HepG2 (cell line): ENCODE measurements around the gene HIVEP2. TPM values are rescaled to one million over a fixed set of nuclear protein-coding genes. Genes with fewer than 3 reads are reported as not detected.

Source experiments
- ZNF687 ChIP-seq: sonication (generic); formaldehyde crosslinking; IDR thresholded peaks from 2 replicates; pipeline ENCODE4 v1.5.1; 2020; ENCODE audit warnings: mild to moderate bottlenecking, missing genetic modification reagents, moderate library complexity
- polyA plus RNA-seq, 8 experiments: library from polyadenylated mRNA; depleted of rRNA in 3 of 8; stranded (reverse) in 7 of 8; unstranded in 1 of 8; fragments of >200 nt; fragmentation: Illumina TruSeq in 4 of 8; extraction: Trizol in 4 of 8; gene quantifications; 2 replicates each; pipeline versions ENCODE4 v1.2.1 to v1.2.3, GENCODE V29; 2011 to 2016; ENCODE audit warnings: low read depth in 4 of 8, missing spikeins in 1 of 8, mixed read lengths in 1 of 8; ENCODE audit not compliant: insufficient read depth in 1 of 8
- total RNA-seq, 5 experiments: library from RNA; depleted of rRNA; stranded (reverse); fragments of >200 nt; fragmentation: Illumina TruSeq; extraction: Trizol; gene quantifications; 2 replicates each; pipeline ENCODE4 v1.2.3, GENCODE V29; 2016; ENCODE audit warnings: low read depth in 1 of 5
- TF ChIP-seq, protein P1 (sequence below): sonication (generic); formaldehyde crosslinking; IDR thresholded peaks from 2 replicates; pipeline ENCODE4 v1.5.0; 2020; ENCODE audit warnings: mild to moderate bottlenecking, missing genetic modification reagents, borderline replicate concordance
- TF ChIP-seq, protein P2 (sequence below): IDR thresholded peaks from 2 replicates; pipeline ENCODE4 v1.6.1; 2016; ENCODE audit warnings: missing genetic modification reagents, missing compliant biosample characterization

HIVEP2 gene
- total and polyA plus RNA-seq, 2 of the 13 experiments (the other 11 are each of a cell fraction or from before 2014, with no cell fraction given) = 3.4 to 12.9 TPM

GRCh38 chr6:142827369-142827768 lies 117.6 kb downstream of the HIVEP2 start (continued):
- TF ChIP-seq ZNF687 = no peak
- TF ChIP-seq, protein P1, sequence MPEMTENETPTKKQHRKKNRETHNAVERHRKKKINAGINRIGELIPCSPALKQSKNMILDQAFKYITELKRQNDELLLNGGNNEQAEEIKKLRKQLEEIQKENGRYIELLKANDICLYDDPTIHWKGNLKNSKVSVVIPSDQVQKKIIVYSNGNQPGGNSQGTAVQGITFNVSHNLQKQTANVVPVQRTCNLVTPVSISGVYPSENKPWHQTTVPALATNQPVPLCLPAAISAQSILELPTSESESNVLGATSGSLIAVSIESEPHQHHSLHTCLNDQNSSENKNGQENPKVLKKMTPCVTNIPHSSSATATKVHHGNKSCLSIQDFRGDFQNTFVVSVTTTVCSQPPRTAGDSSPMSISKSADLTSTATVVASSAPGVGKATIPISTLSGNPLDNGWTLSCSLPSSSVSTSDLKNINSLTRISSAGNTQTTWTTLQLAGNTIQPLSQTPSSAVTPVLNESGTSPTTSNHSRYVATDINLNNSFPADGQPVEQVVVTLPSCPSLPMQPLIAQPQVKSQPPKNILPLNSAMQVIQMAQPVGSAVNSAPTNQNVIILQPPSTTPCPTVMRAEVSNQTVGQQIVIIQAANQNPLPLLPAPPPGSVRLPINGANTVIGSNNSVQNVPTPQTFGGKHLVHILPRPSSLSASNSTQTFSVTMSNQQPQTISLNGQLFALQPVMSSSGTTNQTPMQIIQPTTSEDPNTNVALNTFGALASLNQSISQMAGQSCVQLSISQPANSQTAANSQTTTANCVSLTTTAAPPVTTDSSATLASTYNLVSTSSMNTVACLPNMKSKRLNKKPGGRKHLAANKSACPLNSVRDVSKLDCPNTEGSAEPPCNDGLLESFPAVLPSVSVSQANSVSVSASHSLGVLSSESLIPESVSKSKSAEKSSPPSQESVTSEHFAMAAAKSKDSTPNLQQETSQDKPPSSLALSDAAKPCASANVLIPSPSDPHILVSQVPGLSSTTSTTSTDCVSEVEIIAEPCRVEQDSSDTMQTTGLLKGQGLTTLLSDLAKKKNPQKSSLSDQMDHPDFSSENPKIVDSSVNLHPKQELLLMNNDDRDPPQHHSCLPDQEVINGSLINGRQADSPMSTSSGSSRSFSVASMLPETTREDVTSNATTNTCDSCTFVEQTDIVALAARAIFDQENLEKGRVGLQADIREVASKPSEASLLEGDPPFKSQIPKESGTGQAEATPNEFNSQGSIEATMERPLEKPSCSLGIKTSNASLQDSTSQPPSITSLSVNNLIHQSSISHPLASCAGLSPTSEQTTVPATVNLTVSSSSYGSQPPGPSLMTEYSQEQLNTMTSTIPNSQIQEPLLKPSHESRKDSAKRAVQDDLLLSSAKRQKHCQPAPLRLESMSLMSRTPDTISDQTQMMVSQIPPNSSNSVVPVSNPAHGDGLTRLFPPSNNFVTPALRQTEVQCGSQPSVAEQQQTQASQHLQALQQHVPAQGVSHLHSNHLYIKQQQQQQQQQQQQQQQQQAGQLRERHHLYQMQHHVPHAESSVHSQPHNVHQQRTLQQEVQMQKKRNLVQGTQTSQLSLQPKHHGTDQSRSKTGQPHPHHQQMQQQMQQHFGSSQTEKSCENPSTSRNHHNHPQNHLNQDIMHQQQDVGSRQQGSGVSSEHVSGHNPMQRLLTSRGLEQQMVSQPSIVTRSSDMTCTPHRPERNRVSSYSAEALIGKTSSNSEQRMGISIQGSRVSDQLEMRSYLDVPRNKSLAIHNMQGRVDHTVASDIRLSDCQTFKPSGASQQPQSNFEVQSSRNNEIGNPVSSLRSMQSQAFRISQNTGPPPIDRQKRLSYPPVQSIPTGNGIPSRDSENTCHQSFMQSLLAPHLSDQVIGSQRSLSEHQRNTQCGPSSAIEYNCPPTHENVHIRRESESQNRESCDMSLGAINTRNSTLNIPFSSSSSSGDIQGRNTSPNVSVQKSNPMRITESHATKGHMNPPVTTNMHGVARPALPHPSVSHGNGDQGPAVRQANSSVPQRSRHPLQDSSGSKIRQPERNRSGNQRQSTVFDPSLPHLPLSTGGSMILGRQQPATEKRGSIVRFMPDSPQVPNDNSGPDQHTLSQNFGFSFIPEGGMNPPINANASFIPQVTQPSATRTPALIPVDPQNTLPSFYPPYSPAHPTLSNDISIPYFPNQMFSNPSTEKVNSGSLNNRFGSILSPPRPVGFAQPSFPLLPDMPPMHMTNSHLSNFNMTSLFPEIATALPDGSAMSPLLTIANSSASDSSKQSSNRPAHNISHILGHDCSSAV = no peak
- TF ChIP-seq, protein P2, sequence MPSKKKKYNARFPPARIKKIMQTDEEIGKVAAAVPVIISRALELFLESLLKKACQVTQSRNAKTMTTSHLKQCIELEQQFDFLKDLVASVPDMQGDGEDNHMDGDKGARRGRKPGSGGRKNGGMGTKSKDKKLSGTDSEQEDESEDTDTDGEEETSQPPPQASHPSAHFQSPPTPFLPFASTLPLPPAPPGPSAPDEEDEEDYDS (CRISPR knock-in tag) = no peak
